ENCODE data around the gene GPATCH2L. TPM values are rescaled to one million over a fixed set of nuclear protein-coding genes. Genes with fewer than 3 reads are reported as not detected.

Gene GPATCH2L
- total and polyA plus RNA-seq, 4 donors = 4.3 to 69.9 (median 32.4) TPM

GRCh38 chr14:76168531-76168930 lies 16.8 kb downstream of the GPATCH2L start:
- DNase-seq = no peak
- H3K36me3 ChIP-seq (ENCODE audit: control insufficient read depth in 4 of 4, insufficient read depth in 4 of 4, low read length in 4 of 4) = peaks cover 17 to 38% (median 29%) of the 10 kb centered on the region in 4 donors
- 94 to 98% methylated on average over 3 of the region's 3 CpGs for WGBS, 2 donors

GRCh38 chr14:76169776-76170175 lies 18.1 kb downstream of the GPATCH2L start:
- no peaks in the 10 kb centered on the region for H3K27me3 ChIP-seq (ENCODE audit: control insufficient read depth in 3 of 3, insufficient read depth in 3 of 3, low read length in 2 of 3)
- ATAC-seq (ENCODE audit: insufficient read depth, low FRiP score) = no peak
- no peak overlapping the region for H3K9ac ChIP-seq (ENCODE audit: insufficient read depth in 1 of 2, low read length in 2 of 2)
- H3K27ac ChIP-seq (ENCODE audit: low read depth in 1 of 2, low read length in 1 of 2) = no peak overlapping the region
- H3K4me1 ChIP-seq (ENCODE audit: control insufficient read depth in 5 of 5, insufficient read depth in 5 of 5, low read length in 5 of 5) = peaks cover 0 to under 1% (median 0%) of the 10 kb centered on the region in 5 donors
- no peak for TF ChIP-seq CTCF (IDR thresholded peaks at IDR 0.05; ENCODE audit: control extremely low read depth, extremely low read depth)
- 95% methylated on average over 3 of the region's 3 CpGs for WGBS, 2 donors
- H3K36me3 ChIP-seq (ENCODE audit: control insufficient read depth in 4 of 4, insufficient read depth in 4 of 4, low read length in 4 of 4) = peaks cover 18 to 40% (median 28%) of the 10 kb centered on the region in 4 donors
- no peak for DNase-seq
- H3K9me3 ChIP-seq (ENCODE audit: control insufficient read depth in 4 of 4, insufficient read depth in 3 of 4, low read length in 3 of 4) = no peaks in the 10 kb centered on the region
- H3K4me3 ChIP-seq = no peak overlapping the region

More at GRCh38 chr14:76168531-76168930, 16.8 kb downstream of the GPATCH2L start:
- TF ChIP-seq CTCF (IDR thresholded peaks at IDR 0.05; ENCODE audit: control extremely low read depth, extremely low read depth) = no peak
- Histone ChIP-seq H3K27me3 (ENCODE audit: control insufficient read depth in 3 of 3, insufficient read depth in 3 of 3, low read length in 2 of 3) (no peaks in the 10 kb centered on the region), H3K9ac (ENCODE audit: insufficient read depth in 1 of 2, low read length in 2 of 2) (no peak overlapping the region), H3K4me3 (no peak overlapping the region), H3K27ac (ENCODE audit: low read depth in 1 of 2, low read length in 1 of 2) (no peak overlapping the region), H3K4me1 (ENCODE audit: control insufficient read depth in 5 of 5, insufficient read depth in 5 of 5, low read length in 5 of 5) (peaks cover 0 to 12% (median 0%) of the 10 kb centered on the region in 5 donors), H3K9me3 (ENCODE audit: control insufficient read depth in 4 of 4, insufficient read depth in 3 of 4, low read length in 3 of 4) (no peaks in the 10 kb centered on the region)
- ATAC-seq (ENCODE audit: insufficient read depth, low FRiP score) = no peak

GRCh38 chr14:76174982-76175381 lies 23.3 kb downstream of the GPATCH2L start:
- DNase-seq (no peak), ATAC-seq (ENCODE audit: insufficient read depth, low FRiP score) (no peak)
- Histone ChIP-seq H3K27me3 (ENCODE audit: control insufficient read depth in 3 of 3, insufficient read depth in 3 of 3, low read length in 2 of 3) (no peaks in the 10 kb centered on the region), H3K27ac (ENCODE audit: low read depth in 1 of 2, low read length in 1 of 2) (no peak overlapping the region), H3K9ac (ENCODE audit: insufficient read depth in 1 of 2, low read length in 2 of 2) (no peak overlapping the region), H3K36me3 (ENCODE audit: control insufficient read depth in 4 of 4, insufficient read depth in 4 of 4, low read length in 4 of 4) (peaks cover 15 to 29% (median 23%) of the 10 kb centered on the region in 4 donors), H3K9me3 (ENCODE audit: control insufficient read depth in 4 of 4, insufficient read depth in 3 of 4, low read length in 3 of 4) (no peaks in the 10 kb centered on the region), H3K4me3 (no peak overlapping the region), H3K4me1 (ENCODE audit: control insufficient read depth in 5 of 5, insufficient read depth in 5 of 5, low read length in 5 of 5) (no peaks in the 10 kb centered on the region)
- WGBS, 2 donors = 97 to 100% methylated on average over 2 of the region's 2 CpGs
- TF ChIP-seq CTCF (IDR thresholded peaks at IDR 0.05; ENCODE audit: control extremely low read depth, extremely low read depth) = no peak

GRCh38 chr14:76175942-76176341 lies 24.2 kb downstream of the GPATCH2L start:
- Histone ChIP-seq H3K36me3 (ENCODE audit: control insufficient read depth in 4 of 4, insufficient read depth in 4 of 4, low read length in 4 of 4) (peaks cover 16 to 37% (median 26%) of the 10 kb centered on the region in 4 donors), H3K27ac (ENCODE audit: low read depth in 1 of 2, low read length in 1 of 2) (no peak overlapping the region), H3K9ac (ENCODE audit: insufficient read depth in 1 of 2, low read length in 2 of 2) (no peak overlapping the region), H3K9me3 (ENCODE audit: control insufficient read depth in 4 of 4, insufficient read depth in 3 of 4, low read length in 3 of 4) (no peaks in the 10 kb centered on the region), H3K27me3 (ENCODE audit: control insufficient read depth in 3 of 3, insufficient read depth in 3 of 3, low read length in 2 of 3) (no peaks in the 10 kb centered on the region), H3K4me1 (ENCODE audit: control insufficient read depth in 5 of 5, insufficient read depth in 5 of 5, low read length in 5 of 5) (no peaks in the 10 kb centered on the region), H3K4me3 (no peak overlapping the region)
- WGBS, 2 donors = 92 to 96% methylated on average over 3 of the region's 3 CpGs
- no peak for ATAC-seq (ENCODE audit: insufficient read depth, low FRiP score)
- no peak for DNase-seq
- TF ChIP-seq CTCF (IDR thresholded peaks at IDR 0.05; ENCODE audit: control extremely low read depth, extremely low read depth) = no peak

Data from lung (tissue), 12 donors.